NCI-H2227 (cell line): ENCODE measurements around the gene EPHA4.

Experiments used
- DNase-seq: peaks from one replicate; lab custom pipeline; 2025; ENCODE audit not compliant: unreplicated experiment; lab: John Stamatoyannopoulos, UW

Gene EPHA4

DNA sequence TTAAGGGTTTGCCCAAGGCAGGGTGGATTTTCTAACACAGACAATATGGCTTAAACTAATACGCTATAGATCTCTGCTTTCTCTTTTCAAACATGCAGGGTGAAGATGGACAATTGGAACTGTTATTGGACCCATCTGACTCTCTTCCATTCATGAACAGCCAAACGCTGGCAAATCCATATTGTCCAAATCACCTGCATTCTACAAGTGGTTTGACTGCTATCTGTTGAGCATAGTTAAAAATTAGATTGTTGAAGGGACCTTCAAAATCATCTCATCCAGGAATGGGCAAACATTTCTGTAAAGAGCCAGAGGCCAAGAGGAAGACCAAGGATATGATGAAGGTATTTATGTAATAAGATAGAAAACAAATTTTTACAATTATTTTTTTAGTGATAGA is 65.6 kb downstream of the EPHA4 start:
- no peak for DNase-seq

DNA sequence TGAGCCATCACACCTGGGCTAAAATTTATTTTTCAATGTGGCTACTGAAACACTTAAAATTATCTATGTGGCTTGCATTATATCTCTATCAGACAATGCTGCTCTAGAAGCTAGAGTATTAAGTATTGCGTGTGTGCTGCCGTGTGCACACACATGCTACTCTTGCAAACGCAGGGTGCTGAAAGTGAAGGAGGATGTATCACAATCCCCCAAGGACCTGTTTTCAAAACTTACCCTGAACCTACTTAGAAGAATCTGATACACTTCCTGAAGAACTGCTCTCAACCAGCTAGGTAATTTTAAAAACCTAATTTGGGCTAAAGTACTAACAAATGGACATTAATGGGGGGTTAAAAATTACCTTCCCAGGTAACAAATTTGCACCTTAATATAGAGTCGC is 66.5 kb downstream of the EPHA4 start:
- DNase-seq = no peak

DNA sequence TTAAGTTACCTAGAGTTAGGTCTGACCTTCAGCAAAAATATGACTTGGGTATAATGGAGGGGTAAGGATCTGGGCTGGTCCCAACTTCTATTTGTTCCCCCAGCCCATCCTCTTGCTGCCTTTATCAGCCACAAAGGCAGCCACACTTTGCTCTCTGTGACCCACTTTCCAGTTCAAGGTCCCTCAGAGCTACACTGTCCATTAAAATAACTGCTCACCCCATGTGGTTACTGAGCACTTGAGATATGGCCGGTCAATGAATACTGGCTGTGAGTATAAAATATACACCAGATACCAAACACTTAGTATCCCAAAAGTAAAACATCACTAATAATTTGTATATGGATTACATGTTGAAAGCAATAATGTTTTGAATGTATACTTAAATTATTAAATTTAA is 67.2 kb downstream of the EPHA4 start:
- no peak for DNase-seq

DNA sequence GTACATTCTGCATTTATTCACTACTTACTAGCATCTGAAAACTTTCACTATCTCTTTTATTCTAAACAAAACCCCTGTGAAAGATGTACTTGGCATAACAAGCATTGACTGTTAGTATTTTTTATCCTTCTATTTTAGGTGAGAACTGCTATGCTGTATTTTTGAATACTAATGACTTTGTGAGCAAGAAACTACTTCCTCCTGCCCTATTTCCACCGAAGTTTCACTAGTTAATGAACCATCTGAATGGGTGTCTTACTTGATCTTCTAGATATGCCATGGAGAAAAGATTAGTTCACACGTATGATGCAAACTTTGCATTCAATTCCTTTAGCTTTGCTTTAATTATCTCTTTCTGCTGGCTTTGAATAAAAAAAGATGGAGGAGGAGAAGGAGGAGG is 68.1 kb downstream of the EPHA4 start:
- DNase-seq = no peak

DNA sequence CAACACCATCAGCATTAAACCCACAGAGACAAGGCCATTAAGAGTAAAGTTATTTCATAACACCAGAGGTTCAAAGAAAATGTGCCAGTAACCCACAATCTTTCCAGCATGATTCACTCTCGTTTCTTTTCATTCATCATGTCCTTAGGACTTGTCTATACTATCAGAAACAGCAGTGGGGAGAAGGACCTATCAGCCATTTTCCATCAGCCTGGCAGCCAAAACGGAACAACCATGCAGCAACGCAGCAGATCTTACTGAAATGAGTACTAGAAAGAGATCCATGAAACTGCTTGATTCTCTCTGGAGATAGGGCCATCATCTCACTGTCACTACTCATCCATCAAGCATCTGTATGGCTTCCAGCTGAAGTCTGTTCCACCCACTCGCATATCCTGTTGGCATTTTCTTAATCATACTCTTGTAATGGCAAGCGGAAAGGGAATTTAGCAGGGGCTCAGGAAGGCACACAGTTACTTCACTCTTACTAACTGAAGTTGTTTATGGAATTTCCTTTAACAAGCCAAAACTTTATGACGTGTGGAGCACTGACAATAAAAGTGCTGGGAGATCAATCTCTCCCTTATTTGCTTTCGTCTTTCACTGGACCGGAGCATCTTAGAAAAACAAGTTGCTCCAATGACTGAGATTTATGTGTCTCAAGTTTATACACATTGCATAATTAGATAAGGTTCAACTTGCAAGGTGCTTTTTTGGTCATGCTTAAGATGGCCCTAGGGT is 69.7 kb downstream of the EPHA4 start:
- DNase-seq = peak; percentile 24

DNA sequence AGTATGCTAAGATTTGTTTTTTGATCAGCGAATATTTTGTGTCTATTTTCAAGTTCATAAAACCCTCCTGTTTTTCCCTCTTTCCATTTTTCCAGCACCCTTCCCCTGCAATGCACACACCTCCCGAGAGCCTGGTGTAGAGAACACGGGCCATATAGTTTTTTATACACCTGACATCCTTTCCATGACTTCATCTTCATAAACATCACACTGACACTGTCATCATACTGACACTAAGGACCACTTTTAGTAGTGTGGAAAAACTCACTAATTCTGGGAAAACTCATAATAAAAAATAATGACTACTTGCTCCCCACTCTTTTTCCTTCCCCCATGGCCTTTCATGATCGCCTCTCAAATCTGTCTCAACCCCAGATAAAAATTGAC is 70.2 kb downstream of the EPHA4 start:
- no peak for DNase-seq

DNA sequence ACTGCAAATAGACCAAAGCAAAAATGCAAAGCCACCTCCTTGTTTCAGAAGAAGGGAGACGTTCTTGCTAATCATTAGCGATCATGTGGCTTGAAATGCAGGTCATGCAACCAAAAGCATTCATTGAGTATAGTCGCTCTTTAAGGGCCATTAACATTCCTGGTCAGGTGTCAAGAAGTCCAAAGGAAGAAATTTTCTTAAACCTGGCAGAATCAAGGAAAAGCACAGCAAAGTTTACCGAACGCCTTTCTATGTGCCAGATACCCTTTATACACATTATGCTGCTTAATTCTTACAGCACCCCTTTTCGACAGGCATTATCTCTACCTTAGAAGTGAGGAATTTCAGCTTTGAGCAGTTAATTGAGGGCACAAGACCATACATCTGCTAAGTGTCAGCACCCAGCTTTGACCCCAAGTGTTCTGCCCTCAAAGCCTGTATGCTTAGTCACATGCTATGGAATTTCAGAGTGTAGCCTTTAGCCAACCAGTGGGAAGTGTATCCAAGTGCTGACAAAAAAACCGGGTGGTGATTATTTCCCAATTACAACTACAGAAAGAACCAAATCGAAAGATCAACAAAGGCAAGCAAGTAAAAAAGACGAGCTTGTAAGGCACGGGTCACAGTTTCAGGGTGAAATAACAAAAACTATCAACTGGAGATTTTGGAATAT is 70.8 kb downstream of the EPHA4 start:
- DNase-seq = no peak

DNA sequence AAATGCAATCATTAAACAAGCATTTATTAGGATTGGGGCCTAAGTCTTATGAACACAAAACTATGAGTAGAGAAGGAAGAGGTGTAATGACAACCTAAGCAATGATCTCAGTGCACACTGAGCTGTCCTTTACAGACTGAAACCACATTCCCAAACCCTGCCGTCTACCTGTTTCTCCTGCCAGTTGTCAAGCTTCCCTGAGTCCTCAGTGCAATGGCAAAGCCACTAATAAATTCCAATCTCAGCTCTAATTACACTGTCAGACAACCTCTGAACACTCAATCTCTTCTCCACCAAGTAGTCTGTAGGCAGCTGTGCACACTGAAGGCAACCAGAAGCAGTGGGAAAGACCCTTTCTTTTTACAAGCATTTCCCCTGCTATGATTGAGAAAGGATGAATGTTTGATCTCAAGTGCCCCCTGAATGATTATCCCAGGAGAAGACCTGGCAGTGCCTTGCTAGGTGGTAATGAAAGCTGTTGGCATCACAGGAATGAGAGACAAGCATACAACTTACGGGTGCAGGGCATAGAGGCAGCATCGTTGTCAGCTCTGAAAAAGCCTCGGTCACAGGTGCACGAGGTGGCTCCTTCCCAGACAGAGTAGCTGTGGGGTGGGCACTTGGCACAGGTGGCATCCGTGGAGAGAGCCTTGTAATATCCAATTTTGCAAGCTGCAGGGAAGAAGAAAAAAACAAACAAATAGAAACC is 71.4 kb downstream of the EPHA4 start:
- no peak for DNase-seq

DNA sequence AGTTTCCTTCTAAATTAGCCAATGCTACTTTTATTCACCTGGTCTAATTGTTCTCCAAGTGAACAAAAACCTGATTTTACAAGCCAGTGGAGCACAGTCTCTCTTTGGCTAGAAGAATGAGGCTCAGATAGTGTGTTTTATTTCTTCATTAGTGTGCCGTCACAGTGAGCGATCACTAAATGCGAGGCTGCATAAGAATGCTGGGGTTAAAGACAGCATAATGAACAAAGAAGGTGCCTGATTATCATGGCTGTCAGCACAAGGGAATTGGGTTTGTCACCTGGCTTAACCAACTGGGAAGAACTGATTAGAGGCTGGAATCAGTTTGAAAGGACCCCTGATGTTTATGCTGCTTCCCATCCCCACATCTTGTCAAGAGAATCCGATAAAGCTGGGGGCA is 76.4 kb downstream of the EPHA4 start:
- no peak for DNase-seq

DNA sequence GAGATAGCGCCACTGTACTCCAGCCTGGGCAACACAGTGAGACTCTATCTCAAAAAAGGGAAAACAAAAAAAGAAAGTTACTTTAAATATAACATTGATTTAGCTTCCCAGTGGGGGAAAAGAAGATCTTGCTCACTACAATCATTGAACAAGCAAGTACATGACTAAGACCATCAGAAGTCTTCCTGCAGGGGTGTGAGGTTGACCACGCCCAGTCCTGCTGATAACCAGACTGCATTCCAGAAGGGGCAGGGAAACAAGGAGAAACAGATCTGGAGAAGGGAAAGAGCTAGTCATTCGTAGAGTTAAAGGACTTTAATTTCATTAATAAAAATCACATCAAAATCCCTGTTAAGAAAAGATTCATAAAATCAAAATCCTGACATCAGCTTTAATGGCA is 77.5 kb downstream of the EPHA4 start:
- DNase-seq = no peak

DNA sequence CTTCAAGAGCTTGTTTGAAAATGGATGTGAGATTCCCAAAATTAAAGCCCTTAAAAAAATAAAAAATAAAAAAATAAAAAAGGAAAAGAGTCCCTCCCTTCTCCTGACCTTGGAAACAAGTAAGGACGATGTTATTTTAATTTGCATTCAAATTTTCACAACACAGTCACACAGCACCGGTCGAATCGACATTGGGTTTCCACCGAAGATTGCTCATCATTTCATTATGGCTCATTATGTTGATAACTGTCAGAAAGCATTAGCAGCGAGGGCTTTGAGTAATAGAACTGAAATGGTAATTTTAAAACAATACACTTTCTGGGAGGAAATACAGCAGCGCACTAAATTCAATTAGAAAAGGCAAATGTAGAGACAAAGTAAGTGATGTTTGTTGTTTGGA is 78.7 kb downstream of the EPHA4 start:
- DNase-seq = no peak

DNA sequence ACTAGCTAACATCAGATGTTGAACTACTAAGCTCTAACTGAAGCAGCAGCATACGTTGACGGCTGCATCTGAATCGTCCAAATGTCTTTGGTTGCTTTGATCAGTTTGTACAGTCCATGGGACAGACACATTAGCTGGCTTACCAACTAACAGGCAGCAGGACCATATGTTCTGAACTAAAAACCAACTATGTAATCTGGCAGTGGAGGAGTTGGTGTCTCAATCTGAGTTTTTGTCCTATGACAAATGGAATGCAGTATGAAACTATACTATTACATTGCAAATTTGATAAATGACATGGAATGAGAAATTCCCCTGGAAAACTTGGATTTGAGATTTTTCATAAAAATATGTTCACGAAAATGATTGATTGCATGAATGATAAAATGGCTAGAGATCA is 79.5 kb downstream of the EPHA4 start:
- DNase-seq = no peak

DNA sequence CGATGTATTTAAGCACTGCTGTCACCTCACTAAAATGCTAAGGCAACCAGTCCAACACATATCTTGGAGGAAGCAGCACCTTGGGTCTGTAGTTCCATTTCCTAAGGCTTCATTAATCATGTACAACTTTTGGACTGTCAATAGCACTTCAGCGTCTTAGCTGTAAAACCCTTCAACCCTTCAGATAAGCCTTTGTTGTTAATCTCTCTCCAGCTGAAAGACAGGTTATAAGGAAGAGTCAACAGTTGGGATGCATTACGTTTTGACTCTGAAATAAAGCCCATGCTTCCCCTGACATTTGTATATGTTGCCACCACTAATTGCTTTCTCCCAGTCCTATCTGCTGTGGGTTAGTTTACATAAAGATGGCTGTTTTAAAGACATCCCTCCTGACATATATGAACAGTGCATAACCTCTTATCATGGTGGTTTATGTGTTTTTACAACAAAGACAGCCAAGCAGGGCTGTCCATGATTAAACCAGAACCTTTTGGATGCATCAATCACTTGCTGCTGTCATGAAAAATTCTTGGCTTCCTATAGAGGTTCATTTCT is 81.5 kb downstream of the EPHA4 start:
- peak; percentile 23 for DNase-seq

DNA sequence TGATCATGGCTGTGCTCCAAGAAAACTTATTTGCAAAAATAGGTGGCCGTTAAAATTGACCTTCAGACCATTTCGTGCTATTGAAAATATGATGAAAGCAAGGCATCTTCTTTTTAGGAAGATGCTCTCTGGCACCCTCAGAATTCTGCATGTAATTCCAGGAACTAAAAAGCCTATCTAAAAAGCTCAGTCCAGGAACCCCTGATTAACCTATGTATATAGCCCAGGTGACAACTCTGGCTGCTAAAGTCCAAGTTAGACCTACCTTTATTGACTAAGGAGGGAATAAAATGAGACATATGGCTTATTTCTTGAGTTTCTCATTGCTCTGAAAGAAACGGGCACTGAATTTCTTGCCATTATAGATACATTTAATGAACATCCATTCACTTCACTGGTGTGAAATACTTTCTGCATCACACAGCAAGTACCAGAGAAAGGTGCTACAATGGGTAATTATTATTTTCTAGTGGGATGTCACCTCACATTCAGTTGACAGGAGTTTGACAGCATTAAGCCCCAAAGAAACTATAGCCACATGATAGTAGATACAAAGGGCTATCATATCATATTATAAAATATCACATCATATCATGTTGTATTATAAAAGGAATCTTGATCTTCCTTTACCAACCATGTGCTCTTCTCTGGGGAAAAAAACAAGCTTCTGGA is 83.8 kb downstream of the EPHA4 start:
- DNase-seq = no peak

DNA sequence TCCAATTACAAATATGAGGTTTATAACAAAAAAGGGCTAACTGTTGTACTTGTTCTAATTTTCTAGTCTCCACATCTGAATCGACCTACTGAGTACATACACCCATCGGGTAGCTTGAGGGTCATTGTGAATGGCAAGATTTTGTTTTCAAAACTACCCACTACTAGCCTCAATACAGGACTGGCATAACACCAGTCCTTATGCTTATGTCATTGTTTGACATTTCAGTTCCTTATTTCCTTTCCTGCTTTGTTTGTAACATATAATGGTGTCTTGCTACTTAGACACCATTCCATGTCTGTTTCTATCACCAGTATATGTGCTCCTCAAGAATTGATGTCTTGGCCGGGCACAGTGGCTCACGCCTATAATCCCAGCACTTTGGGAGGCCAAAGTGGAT is 86.0 kb downstream of the EPHA4 start:
- no peak for DNase-seq

DNA sequence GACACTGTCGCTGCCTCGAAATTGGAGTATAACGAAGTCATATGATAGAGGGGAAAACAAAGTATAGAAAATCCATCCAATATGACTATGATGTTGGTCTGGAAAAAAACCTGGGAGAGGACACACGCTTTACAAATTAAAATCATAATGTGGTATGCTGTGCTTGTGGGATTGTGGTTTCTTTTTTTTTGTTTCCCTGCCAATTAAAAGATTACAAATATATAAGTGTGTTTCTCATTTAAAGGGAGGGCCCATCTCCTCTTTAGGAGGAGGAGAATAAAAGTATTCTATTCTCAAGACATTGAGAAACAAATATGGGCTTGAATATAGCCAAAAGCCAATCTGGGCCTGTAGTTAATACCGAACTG is 86.6 kb downstream of the EPHA4 start:
- DNase-seq = no peak

DNA sequence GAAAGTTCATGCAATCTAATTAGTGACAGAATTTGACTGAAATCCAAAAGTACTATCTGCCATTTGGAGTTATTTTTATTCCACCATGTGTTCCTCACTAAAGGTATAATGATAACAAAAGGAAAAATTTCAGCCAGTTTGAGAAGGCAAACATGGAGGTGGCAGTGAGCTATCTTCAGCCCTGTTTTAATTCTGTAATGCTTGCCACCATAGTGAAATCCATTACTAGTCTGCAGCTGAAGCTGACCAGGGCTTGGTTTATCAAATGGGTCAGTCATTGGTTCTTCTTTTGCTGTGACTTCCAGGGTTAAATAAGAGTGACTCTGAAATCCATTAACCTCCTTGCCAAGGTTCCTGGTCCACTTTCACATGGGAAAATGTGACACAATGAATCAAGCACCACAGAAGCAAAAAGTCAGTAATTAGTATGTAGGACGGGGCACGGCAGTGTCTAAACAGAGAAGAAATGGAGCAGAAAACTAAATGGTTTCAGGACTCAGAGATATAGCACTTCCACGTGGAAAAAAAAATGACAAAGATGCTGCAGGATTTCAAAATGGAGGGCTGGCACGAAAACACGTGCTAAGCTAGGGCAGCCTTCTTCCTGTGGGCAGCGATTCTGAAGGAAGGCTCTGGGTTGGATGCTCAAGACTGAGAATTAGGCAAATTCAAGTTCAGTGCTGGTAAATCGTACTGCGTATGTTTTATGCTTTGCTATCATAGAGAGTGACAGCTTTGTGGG is 87.2 kb downstream of the EPHA4 start:
- DNase-seq = no peak

DNA sequence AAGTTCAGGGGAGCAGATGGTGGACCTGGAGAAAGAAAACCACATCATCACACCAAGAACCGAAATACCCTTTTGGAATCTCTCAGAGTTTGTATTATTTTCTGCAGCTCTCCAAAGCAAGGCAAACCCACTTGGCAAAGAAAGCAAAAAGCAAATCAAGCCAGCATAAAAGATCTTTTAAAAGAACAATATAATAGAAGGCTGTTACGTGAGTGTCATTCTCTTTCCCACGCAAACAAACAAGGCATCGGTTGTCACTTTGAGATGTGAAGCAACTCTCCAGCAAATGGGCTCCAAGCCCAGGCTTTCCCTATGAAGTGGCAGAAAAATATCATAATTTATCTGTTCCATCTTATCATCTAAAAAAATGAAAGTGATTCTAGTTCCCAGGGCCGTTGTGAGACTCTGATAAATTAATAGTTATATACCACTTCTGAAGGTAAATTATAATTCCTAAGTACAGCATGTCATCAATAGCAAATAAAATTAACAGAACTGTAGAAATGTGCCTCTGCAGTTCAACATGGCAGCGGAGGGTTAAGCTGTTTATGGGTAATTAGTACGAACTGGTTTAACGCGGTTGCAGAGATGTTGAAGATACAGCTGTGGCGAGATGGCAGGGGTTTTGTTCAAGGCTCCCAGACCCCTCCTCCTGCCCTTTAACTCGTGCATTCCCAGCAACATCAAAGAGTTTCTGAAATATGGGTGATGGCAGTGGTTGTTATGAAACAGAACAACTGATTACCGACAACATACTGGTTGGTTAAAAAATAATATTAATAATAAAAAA is 89.2 kb downstream of the EPHA4 start:
- DNase-seq = no peak

DNA sequence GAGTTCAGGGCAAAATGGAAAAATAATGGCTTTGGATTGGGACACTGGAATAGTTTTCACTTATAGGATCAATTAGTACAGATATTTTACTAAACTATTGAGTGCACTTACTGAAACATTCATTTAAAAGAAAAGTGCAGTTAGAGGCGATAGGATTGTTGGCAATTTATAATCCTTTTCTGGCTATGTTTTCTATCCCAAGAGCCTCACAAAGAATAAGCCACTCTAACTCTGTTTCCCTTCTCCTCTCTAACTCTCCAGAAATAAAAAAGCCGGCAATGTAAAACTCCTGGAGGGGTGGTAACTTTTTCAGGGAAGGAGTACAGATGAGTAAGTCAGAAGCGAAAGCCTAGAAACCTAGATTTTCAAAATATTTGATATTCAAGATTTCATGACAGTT is 91.3 kb downstream of the EPHA4 start:
- DNase-seq = no peak

DNA sequence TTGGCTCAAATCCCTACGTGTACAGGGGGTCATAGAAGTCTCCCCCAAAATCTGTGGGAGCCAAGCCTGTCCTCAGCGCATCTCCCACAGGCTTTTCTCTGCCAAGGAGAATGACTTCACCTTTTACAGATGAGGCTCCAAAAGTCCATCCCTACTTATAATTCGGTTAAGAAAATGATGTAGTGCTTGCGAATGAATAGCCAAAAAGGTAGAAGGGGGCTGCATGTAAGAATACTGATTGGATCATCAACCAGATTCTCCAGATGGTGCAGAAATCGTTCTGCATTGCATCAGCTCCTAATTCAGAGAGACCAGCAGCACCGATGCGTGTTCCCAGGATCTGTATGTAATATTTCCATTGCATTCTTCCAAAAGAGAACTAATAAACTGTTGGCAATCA is 91.9 kb downstream of the EPHA4 start:
- DNase-seq = no peak
